Natural killer cell treated with Interleukin-12 subunit alpha and Interleukin-12 subunit beta and Interleukin-15 and Interleukin-18, amount 100 ng/mL, for 72 hours (primary cell): Measurements from ENCODE around the gene PILRA. TPM values are rescaled to one million over a fixed set of nuclear protein-coding genes. Genes with fewer than 3 reads are reported as not detected.
"Not testable (repeated sequence)": the region's sequence is repeated elsewhere in the genome, so short reads cannot be mapped to it uniquely, and the experiment has no call there.

ENCODE experiments used
- ATAC-seq, 2 donors: fragments of 150-1000 bp; cut with Tn5 transposase in 1 of 2; sonication (Bioruptor Pico), chemical (Tn5 transposase) in 1 of 2; 2 replicates each; pipeline ENCODE4 v1.10.0; 2021
- DNase-seq: peaks from one replicate; pipeline ENCODE4 v3.0.0; 2022; ENCODE audit warnings: low spot score
- H3K27ac Mint-ChIP-seq, 2 donors: 1 replicate in 1 of 2; 2 replicates in 1 of 2; pipeline ENCODE4 v1.8.0; 2022; ENCODE audit warnings: mixed read lengths in 2 of 2, mild to moderate bottlenecking in 1 of 2, moderate library complexity in 1 of 2
- H3K27me3 Mint-ChIP-seq, 2 donors: 1 replicate in 1 of 2; 2 replicates in 1 of 2; pipeline ENCODE4 v1.8.0; 2022; ENCODE audit warnings: mixed read lengths in 2 of 2
- H3K36me3 Mint-ChIP-seq: one replicate; pipeline ENCODE4 v1.8.0; 2022; ENCODE audit warnings: mixed read lengths
- H3K4me1 Mint-ChIP-seq, 2 donors: 1 replicate in 1 of 2; 2 replicates in 1 of 2; pipeline ENCODE4 v1.8.0; 2022; ENCODE audit warnings: low read depth in 2 of 2, mixed read lengths in 2 of 2, mild to moderate bottlenecking in 1 of 2
- H3K4me3 Mint-ChIP-seq: one replicate; pipeline ENCODE4 v1.8.0; 2022; ENCODE audit warnings: mixed read lengths
- H3K9me3 Mint-ChIP-seq: 2 replicates; pipeline ENCODE4 v1.8.0; 2022; ENCODE audit warnings: mixed read lengths
- total RNA-seq, 2 donors: library from RNA; stranded (reverse); gene quantifications; one replicate each; pipeline ENCODE4 v1.2.3, GENCODE V29; 2022

Gene PILRA
- total RNA-seq, 2 donors from 2014 or later: 3.7 to 6.8 TPM

- peak overlapping the region; percentile 70 for H3K4me3 Mint-ChIP-seq
- H3K27ac Mint-ChIP-seq: peak overlapping the region in 1 of 2 donors; percentile 92
- H3K4me1 Mint-ChIP-seq: peaks cover 28 to 42% of the 10 kb centered on the region in 2 donors
- no peak for ATAC-seq
- H3K36me3 Mint-ChIP-seq: no peaks in the 10 kb centered on the region
- no peaks in the 10 kb centered on the region for H3K27me3 Mint-ChIP-seq
- no peak for DNase-seq
- no peaks in the 10 kb centered on the region for H3K9me3 Mint-ChIP-seq
Observed at GRCh38 chr7:100376066-100376465, 2.8 kb downstream of the PILRA start.

GRCh38 chr7:100378114-100378755, 4.9 kb downstream of the PILRA start:
- Mint-ChIP-seq H3K27ac (no peak overlapping the region), H3K4me3 (no peak overlapping the region), H3K9me3 (no peaks in the 10 kb centered on the region), H3K4me1 (peaks cover 27 to 42% of the 10 kb centered on the region in 2 donors), H3K36me3 (no peaks in the 10 kb centered on the region), H3K27me3 (no peaks in the 10 kb centered on the region)
- DNase-seq (no peak), ATAC-seq (no peak)

GRCh38 chr7:100380196-100380595, 6.9 kb downstream of the PILRA start:
- Mint-ChIP-seq H3K4me1 (peaks cover 22 to 32% of the 10 kb centered on the region in 2 donors), H3K9me3 (no peaks in the 10 kb centered on the region), H3K27me3 (no peaks in the 10 kb centered on the region), H3K36me3 (no peaks in the 10 kb centered on the region), H3K27ac (no peak overlapping the region), H3K4me3 (no peak overlapping the region)
- DNase-seq (no peak), ATAC-seq (no peak)

GRCh38 chr7:100381531-100382233, 8.4 kb downstream of the PILRA start:
- H3K4me1 Mint-ChIP-seq: peaks cover 11 to 21% of the 10 kb centered on the region in 2 donors
- not testable (repeated sequence) for H3K27me3 Mint-ChIP-seq, H3K4me3 Mint-ChIP-seq, H3K36me3 Mint-ChIP-seq, H3K9me3 Mint-ChIP-seq, H3K27ac Mint-ChIP-seq, ATAC-seq, DNase-seq

- not testable (repeated sequence) for H3K36me3 Mint-ChIP-seq, H3K9me3 Mint-ChIP-seq, DNase-seq, H3K4me3 Mint-ChIP-seq, H3K27me3 Mint-ChIP-seq
- ATAC-seq: peak; percentile 44 to 50
- H3K4me1 Mint-ChIP-seq: peaks cover 11 to 21% of the 10 kb centered on the region in 2 donors
- H3K27ac Mint-ChIP-seq: peak overlapping the region in 1 of 2 donors; percentile 49
Observed at GRCh38 chr7:100382234-100382853, 9.1 kb downstream of the PILRA start.

GRCh38 chr7:100384628-100385294, 11.5 kb downstream of the PILRA start:
- no peaks in the 10 kb centered on the region for H3K36me3 Mint-ChIP-seq
- no peak overlapping the region for H3K4me3 Mint-ChIP-seq
- DNase-seq (no peak), ATAC-seq (no peak)
- no peaks in the 10 kb centered on the region for H3K9me3 Mint-ChIP-seq
- peaks cover 11 to 18% of the 10 kb centered on the region in 2 donors for H3K4me1 Mint-ChIP-seq
- H3K27ac Mint-ChIP-seq: no peak overlapping the region
- no peaks in the 10 kb centered on the region for H3K27me3 Mint-ChIP-seq

- Mint-ChIP-seq H3K36me3 (no peaks in the 10 kb centered on the region), H3K4me1 (peaks cover 11 to 20% of the 10 kb centered on the region in 2 donors), H3K4me3 (no peak overlapping the region), H3K9me3 (no peaks in the 10 kb centered on the region), H3K27me3 (no peaks in the 10 kb centered on the region), H3K27ac (no peak overlapping the region)
- DNase-seq (no peak), ATAC-seq (no peak)
Observed at GRCh38 chr7:100386940-100387339, 13.7 kb downstream of the PILRA start.

- Mint-ChIP-seq H3K9me3 (no peaks in the 10 kb centered on the region), H3K27ac (no peak overlapping the region), H3K4me3 (no peak overlapping the region), H3K27me3 (no peaks in the 10 kb centered on the region), H3K36me3 (no peaks in the 10 kb centered on the region), H3K4me1 (peaks cover 16 to 19% of the 10 kb centered on the region in 2 donors)
- DNase-seq (no peak), ATAC-seq (no peak)
Observed at GRCh38 chr7:100387695-100388094, 14.4 kb downstream of the PILRA start.

- H3K4me1 Mint-ChIP-seq: peaks cover 10 to 13% of the 10 kb centered on the region in 2 donors
- ATAC-seq (no peak), DNase-seq (no peak)
- no peaks in the 10 kb centered on the region for H3K36me3 Mint-ChIP-seq
- H3K27me3 Mint-ChIP-seq: no peaks in the 10 kb centered on the region
- H3K9me3 Mint-ChIP-seq: no peaks in the 10 kb centered on the region
- no peak overlapping the region for H3K4me3 Mint-ChIP-seq
- no peak overlapping the region for H3K27ac Mint-ChIP-seq
Observed at GRCh38 chr7:100389437-100390088, 16.3 kb downstream of the PILRA start.

- H3K27ac Mint-ChIP-seq: peak overlapping the region in 1 of 2 donors; percentile 15
- H3K4me3 Mint-ChIP-seq: no peak overlapping the region
- no peaks in the 10 kb centered on the region for H3K36me3 Mint-ChIP-seq
- H3K4me1 Mint-ChIP-seq: peaks cover 7 to 10% of the 10 kb centered on the region in 2 donors
- ATAC-seq: no peak
- no peaks in the 10 kb centered on the region for H3K27me3 Mint-ChIP-seq
- DNase-seq: no peak
- no peaks in the 10 kb centered on the region for H3K9me3 Mint-ChIP-seq
Observed at GRCh38 chr7:100390286-100391009, 17.2 kb downstream of the PILRA start.

- Mint-ChIP-seq H3K4me3 (no peak overlapping the region), H3K4me1 (peaks cover 24 to 33% of the 10 kb centered on the region in 2 donors), H3K36me3 (no peaks in the 10 kb centered on the region), H3K27me3 (no peaks in the 10 kb centered on the region), H3K27ac (peak overlapping the region in 1 of 2 donors; percentile 3), H3K9me3 (no peaks in the 10 kb centered on the region)
- DNase-seq: no peak
- ATAC-seq: no peak
Observed at GRCh38 chr7:100393233-100393905, 20.1 kb downstream of the PILRA start.

GRCh38 chr7:100394077-100394476, 20.8 kb downstream of the PILRA start:
- DNase-seq (no peak), ATAC-seq (no peak)
- H3K4me3 Mint-ChIP-seq: no peak overlapping the region
- H3K27ac Mint-ChIP-seq: peak overlapping the region in 1 of 2 donors; percentile 3
- peaks cover 27 to 38% of the 10 kb centered on the region in 2 donors for H3K4me1 Mint-ChIP-seq
- H3K9me3 Mint-ChIP-seq: no peaks in the 10 kb centered on the region
- H3K27me3 Mint-ChIP-seq: no peaks in the 10 kb centered on the region
- H3K36me3 Mint-ChIP-seq: no peaks in the 10 kb centered on the region
